ENCODE measurements around the gene AAR2.

AAR2 gene

GRCh38 chr20:36235892-36236785 lies at the start of gene AAR2:
AAR2 (plus strand) TSS chr20:36236478; CDS start chr20:36239869, 3,391 bp downstream.
- peak; percentile 47 to 50 for DNase-seq (ENCODE audit: low read depth in 2 of 2)

GRCh38 chr20:36193977-36194712 lies 42.1 kb upstream of the AAR2 start:
- DNase-seq (ENCODE audit: low read depth in 2 of 2), result no peak

GRCh38 chr20:36196676-36197075 lies 39.6 kb upstream of the AAR2 start:
- DNase-seq (ENCODE audit: low read depth in 2 of 2), result no peak

GRCh38 chr20:36197271-36197670 lies 39.0 kb upstream of the AAR2 start:
- no peak for DNase-seq (ENCODE audit: low read depth in 2 of 2)

GRCh38 chr20:36199345-36200257 lies 36.7 kb upstream of the AAR2 start:
- peak; percentile 49 to 53 for DNase-seq (ENCODE audit: low read depth in 2 of 2)

- DNase-seq (ENCODE audit: low read depth in 2 of 2), result no peak
These were observed 35.8 kb upstream of the AAR2 start for GRCh38 chr20:36200451-36200850.

GRCh38 chr20:36201198-36201597 lies 35.1 kb upstream of the AAR2 start:
- no peak for DNase-seq (ENCODE audit: low read depth in 2 of 2)

- peak; percentile 44 to 53 for DNase-seq (ENCODE audit: low read depth in 2 of 2)
These were observed 33.4 kb upstream of the AAR2 start for GRCh38 chr20:36202891-36203338.

- DNase-seq (ENCODE audit: low read depth in 2 of 2), result no peak
These were observed 32.4 kb upstream of the AAR2 start for GRCh38 chr20:36203861-36204260.

GRCh38 chr20:36205026-36205425 lies 31.3 kb upstream of the AAR2 start:
- DNase-seq (ENCODE audit: low read depth in 2 of 2), result no peak

- no peak for DNase-seq (ENCODE audit: low read depth in 2 of 2)
These were observed 30.2 kb upstream of the AAR2 start for GRCh38 chr20:36206068-36206467.

- no peak for DNase-seq (ENCODE audit: low read depth in 2 of 2)
These were observed 29.6 kb upstream of the AAR2 start for GRCh38 chr20:36206641-36207040.

- no peak for DNase-seq (ENCODE audit: low read depth in 2 of 2)
These were observed 28.7 kb upstream of the AAR2 start for GRCh38 chr20:36207602-36208001.

GRCh38 chr20:36208257-36208656 lies 28.0 kb upstream of the AAR2 start:
- no peak for DNase-seq (ENCODE audit: low read depth in 2 of 2)

- no peak for DNase-seq (ENCODE audit: low read depth in 2 of 2)
These were observed 25.7 kb upstream of the AAR2 start for GRCh38 chr20:36210436-36211021.

- no peak for DNase-seq (ENCODE audit: low read depth in 2 of 2)
These were observed 22.9 kb upstream of the AAR2 start for GRCh38 chr20:36213362-36213761.

GRCh38 chr20:36214684-36215256 lies 21.5 kb upstream of the AAR2 start:
- no peak for DNase-seq (ENCODE audit: low read depth in 2 of 2)

- DNase-seq (ENCODE audit: low read depth in 2 of 2), result no peak
These were observed 20.5 kb upstream of the AAR2 start for GRCh38 chr20:36215778-36216177.

- DNase-seq (ENCODE audit: low read depth in 2 of 2), result no peak
These were observed 19.8 kb upstream of the AAR2 start for GRCh38 chr20:36216314-36217025.

- DNase-seq (ENCODE audit: low read depth in 2 of 2), result no peak
These were observed 19.1 kb upstream of the AAR2 start for GRCh38 chr20:36217226-36217625.

Data from activated CD8-positive, alpha-beta memory T cell treated with anti-CD3 and anti-CD28 coated beads for 4 hours (primary cell).